Ishikawa (cell line): Measurements from ENCODE around the gene GPBP1L1.

ENCODE experiments used
- CREB1 ChIP-seq: IDR thresholded peaks from 2 replicates; pipeline ENCODE4 v1.6.1; 2012; ENCODE audit warnings: low read depth
- EGR1 ChIP-seq: IDR thresholded peaks from 2 replicates; pipeline ENCODE4 v1.6.1; 2012
- EP300 ChIP-seq: IDR thresholded peaks from 2 replicates; pipeline ENCODE4 v1.6.1; 2012; ENCODE audit warnings: borderline replicate concordance
- MAX ChIP-seq: IDR thresholded peaks from 2 replicates; pipeline ENCODE4 v1.6.1; 2012
- NFIC ChIP-seq: IDR thresholded peaks from 2 replicates; pipeline ENCODE4 v1.6.1; 2012
- REST ChIP-seq: IDR thresholded peaks from 2 replicates; pipeline ENCODE4 v1.6.1; 2012; ENCODE audit warnings: low read depth, mild to moderate bottlenecking
- TAF1 ChIP-seq: IDR thresholded peaks from 2 replicates; pipeline ENCODE4 v1.6.1; 2012; ENCODE audit warnings: low read depth, mild to moderate bottlenecking
- TCF12 ChIP-seq: IDR thresholded peaks from 2 replicates; pipeline ENCODE4 v1.6.1; 2012; ENCODE audit warnings: low read depth
- YY1 ChIP-seq: IDR thresholded peaks from 2 replicates; pipeline ENCODE4 v1.6.1; 2012; ENCODE audit warnings: low read depth
- ZBTB7A ChIP-seq: IDR thresholded peaks from 2 replicates; pipeline ENCODE4 v1.6.1; 2012; ENCODE audit warnings: low read depth

GRCh38 chr1:45667321-45668111 lies 18.8 kb downstream of the GPBP1L1 start:
- TF ChIP-seq REST (no peak), CREB1 (no peak), MAX (no peak), ZBTB7A (no peak), TCF12 (no peak), EP300 (no peak), EGR1 (no peak), YY1 (no peak), TAF1 (no peak), NFIC (no peak)
